Measurements from ENCODE around the gene DLAT. TPM values are rescaled to one million over a fixed set of nuclear protein-coding genes. Genes with fewer than 3 reads are reported as not detected.

Gene DLAT
- polyA plus RNA-seq, 3 donors = 5.8 to 14.6 (median 11.5) TPM

- no peak for TF ChIP-seq CTCF (IDR thresholded peaks at IDR 0.05)
- H3K4me2 ChIP-seq (replicated peaks; ENCODE audit: extremely low read depth, low read length, poor library complexity, severe bottlenecking) = no peak overlapping the region
- H3K79me2 ChIP-seq (ENCODE audit: insufficient read depth, low read length) = no peaks in the 10 kb centered on the region
- no peaks in the 10 kb centered on the region for H3K4me1 ChIP-seq (ENCODE audit: control insufficient read depth in 1 of 2, insufficient read depth in 2 of 2, low read length in 2 of 2)
- H3K9me3 Mint-ChIP-seq = peaks cover 0 to 4% (median 0%) of the 10 kb centered on the region in 7 donors
- H3K27me3 ChIP-seq (ENCODE audit: control insufficient read depth in 2 of 2, insufficient read depth in 2 of 2, low read length in 2 of 2) = no peaks in the 10 kb centered on the region
- WGBS (ENCODE audit: insufficient coverage) = 100% methylated on average over 2 of the region's 4 CpGs
- no peak overlapping the region for H3K27ac Mint-ChIP-seq
- no peaks in the 10 kb centered on the region for H3K4me1 Mint-ChIP-seq
- H3K9ac ChIP-seq (ENCODE audit: insufficient read depth, low read length, poor library complexity, severe bottlenecking) = no peak overlapping the region
- no peaks in the 10 kb centered on the region for H3K9me3 ChIP-seq (replicated peaks in 1 of 2; ENCODE audit: control insufficient read depth in 1 of 2, insufficient read depth in 1 of 2, low read length in 2 of 2)
- H3K27me3 Mint-ChIP-seq (ENCODE audit: low read depth in 3 of 3) = no peaks in the 10 kb centered on the region
- H3K36me3 ChIP-seq (replicated peaks in 1 of 2; ENCODE audit: control insufficient read depth in 1 of 2, insufficient read depth in 2 of 2, low read length in 2 of 2) = peaks cover 47 to 88% of the 10 kb centered on the region in 2 donors
- H3K36me3 Mint-ChIP-seq = peaks cover 64 to 80% of the 10 kb centered on the region in 2 donors
- H3K27ac ChIP-seq (ENCODE audit: low read depth in 1 of 2, low read length in 2 of 2) = no peak overlapping the region
- H2AFZ ChIP-seq (ENCODE audit: insufficient read depth, low read depth, low read length, poor library complexity, severe bottlenecking) = no peak overlapping the region
- no peaks in the 10 kb centered on the region for H4K20me1 ChIP-seq (ENCODE audit: insufficient read depth, low read length)
- H3K4me3 Mint-ChIP-seq = no peak overlapping the region
- no peak for DNase-seq
- intact Hi-C loops (cut with micrococcal nuclease) = no loop called here
- no peak overlapping the region for H3K4me3 ChIP-seq (replicated peaks in 1 of 3; ENCODE audit: low read depth in 2 of 3, low read length in 3 of 3)
These were observed 32.0 kb downstream of the DLAT start for GRCh38 chr11:112057170-112057569.

DNA sequence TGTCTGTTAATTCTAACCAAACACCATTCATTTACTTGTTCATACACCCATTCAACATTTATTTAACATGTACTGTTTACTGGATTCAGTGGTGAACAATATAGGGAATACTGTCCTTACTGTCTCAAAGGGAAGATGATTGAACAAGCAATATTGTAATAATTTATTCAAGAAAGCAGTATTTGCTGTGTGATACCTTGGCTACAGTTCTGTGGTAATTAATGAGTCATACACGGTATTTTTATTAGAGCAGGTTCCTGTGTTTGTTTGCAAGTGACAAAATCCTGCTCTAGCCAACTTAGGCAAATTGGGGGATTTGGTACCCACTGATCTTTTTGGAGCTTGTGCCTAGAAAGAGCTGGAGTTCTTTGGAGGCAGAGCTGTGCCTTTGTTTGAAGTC lies 32.9 kb downstream of the DLAT start:
- 80% methylated on average over 1 of the region's 1 CpG for WGBS (ENCODE audit: insufficient coverage)
- Histone ChIP-seq H3K4me3 (replicated peaks in 1 of 3; ENCODE audit: low read depth in 2 of 3, low read length in 3 of 3) (no peak overlapping the region), H4K20me1 (ENCODE audit: insufficient read depth, low read length) (no peaks in the 10 kb centered on the region), H3K27me3 (ENCODE audit: control insufficient read depth in 2 of 2, insufficient read depth in 2 of 2, low read length in 2 of 2) (no peaks in the 10 kb centered on the region), H3K36me3 (replicated peaks in 1 of 2; ENCODE audit: control insufficient read depth in 1 of 2, insufficient read depth in 2 of 2, low read length in 2 of 2) (peaks cover 47 to 88% of the 10 kb centered on the region in 2 donors), H2AFZ (ENCODE audit: insufficient read depth, low read depth, low read length, poor library complexity, severe bottlenecking) (no peak overlapping the region), H3K79me2 (ENCODE audit: insufficient read depth, low read length) (no peaks in the 10 kb centered on the region), H3K9me3 (replicated peaks in 1 of 2; ENCODE audit: control insufficient read depth in 1 of 2, insufficient read depth in 1 of 2, low read length in 2 of 2) (no peaks in the 10 kb centered on the region), H3K4me1 (ENCODE audit: control insufficient read depth in 1 of 2, insufficient read depth in 2 of 2, low read length in 2 of 2) (no peaks in the 10 kb centered on the region), H3K4me2 (replicated peaks; ENCODE audit: extremely low read depth, low read length, poor library complexity, severe bottlenecking) (no peak overlapping the region), H3K27ac (ENCODE audit: low read depth in 1 of 2, low read length in 2 of 2) (no peak overlapping the region), H3K9ac (ENCODE audit: insufficient read depth, low read length, poor library complexity, severe bottlenecking) (no peak overlapping the region)
- no peak for DNase-seq
- intact Hi-C loops (cut with micrococcal nuclease) = no loop called here
- Mint-ChIP-seq H3K4me3 (no peak overlapping the region), H3K27ac (peak overlapping the region in 1 of 7 donors; percentile 43), H3K4me1 (no peaks in the 10 kb centered on the region), H3K36me3 (peaks cover 67 to 81% of the 10 kb centered on the region in 2 donors), H3K27me3 (ENCODE audit: low read depth in 3 of 3) (no peaks in the 10 kb centered on the region), H3K9me3 (peaks cover 0 to 4% (median 0%) of the 10 kb centered on the region in 7 donors)
- no peak for TF ChIP-seq CTCF (IDR thresholded peaks at IDR 0.05)
